ENCODE measurements around the gene LIPG.
"Not testable (repeated sequence)": the region's sequence is repeated elsewhere in the genome, so short reads cannot be mapped to it uniquely, and the experiment has no call there.

The LIPG gene

DNA sequence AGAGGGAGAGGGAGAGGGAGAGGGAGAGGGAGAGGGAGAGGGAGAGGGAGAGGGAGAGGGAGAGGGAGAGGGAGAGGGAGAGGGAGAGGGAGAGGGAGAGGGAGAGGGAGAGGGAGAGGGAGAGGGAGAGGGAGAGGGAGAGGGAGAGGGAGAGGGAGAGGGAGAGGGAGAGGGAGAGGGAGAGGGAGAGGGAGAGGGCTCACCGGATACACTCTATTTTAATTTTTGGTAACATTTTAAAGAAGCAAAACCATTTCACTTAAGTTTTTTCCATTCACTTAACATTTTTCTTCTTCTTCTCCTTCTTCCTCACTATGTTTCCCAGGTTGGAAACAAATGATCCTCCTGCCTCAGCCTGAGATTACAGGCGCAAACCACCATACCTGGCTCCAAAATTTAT lies 17.2 kb downstream of the LIPG start:
- not testable (repeated sequence) for DNase-seq

DNA sequence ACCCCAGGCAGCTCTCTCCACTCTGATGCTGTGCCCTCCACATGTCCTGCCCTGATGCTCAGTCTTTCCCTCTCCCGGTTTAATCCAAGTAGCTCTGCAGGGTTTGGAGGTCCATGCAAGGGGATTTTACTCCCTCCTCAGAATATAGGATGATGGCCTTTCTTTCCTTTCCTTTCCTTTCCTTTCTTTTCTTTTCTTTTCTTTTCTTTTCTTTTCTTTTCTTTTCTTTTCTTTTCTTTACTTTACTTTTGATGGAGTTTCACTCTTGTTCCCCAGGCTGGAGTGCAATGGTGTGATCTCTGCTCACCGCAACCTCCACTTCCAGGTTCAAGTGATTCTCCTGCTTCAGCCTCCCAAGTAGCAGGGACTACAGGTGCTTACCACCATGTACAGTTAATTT lies 17.7 kb downstream of the LIPG start:
- not testable (repeated sequence) for DNase-seq

DNA sequence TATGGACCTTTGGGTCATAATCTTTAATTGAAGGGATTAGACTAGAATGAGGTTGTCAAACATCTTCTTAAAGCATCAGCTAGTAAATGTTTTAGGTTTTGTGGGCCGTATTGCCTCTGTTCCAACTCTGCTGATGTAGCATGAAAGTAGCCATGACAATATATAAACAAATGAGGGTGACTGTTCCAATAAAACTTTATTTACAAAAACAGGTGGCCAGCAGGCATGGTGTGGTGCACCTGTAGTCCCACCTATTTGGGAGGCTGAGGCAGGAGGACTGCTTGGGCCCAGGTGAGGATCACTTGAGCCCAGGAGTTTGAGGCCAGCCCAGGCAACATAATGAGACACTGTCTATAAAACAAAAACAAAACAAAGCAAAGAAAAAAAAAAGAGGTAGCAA lies 18.4 kb downstream of the LIPG start:
- no peak for DNase-seq

DNA sequence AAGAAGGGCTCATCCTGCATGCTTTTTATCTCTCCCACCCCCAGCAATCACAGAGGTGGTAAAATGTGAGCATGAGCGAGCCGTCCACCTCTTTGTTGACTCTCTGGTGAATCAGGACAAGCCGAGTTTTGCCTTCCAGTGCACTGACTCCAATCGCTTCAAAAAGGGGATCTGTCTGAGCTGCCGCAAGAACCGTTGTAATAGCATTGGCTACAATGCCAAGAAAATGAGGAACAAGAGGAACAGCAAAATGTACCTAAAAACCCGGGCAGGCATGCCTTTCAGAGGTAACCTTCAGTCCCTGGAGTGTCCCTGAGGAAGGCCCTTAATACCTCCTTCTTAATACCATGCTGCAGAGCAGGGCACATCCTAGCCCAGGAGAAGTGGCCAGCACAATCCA lies 19.5 kb downstream of the LIPG start:
- DNase-seq, result no peak

DNA sequence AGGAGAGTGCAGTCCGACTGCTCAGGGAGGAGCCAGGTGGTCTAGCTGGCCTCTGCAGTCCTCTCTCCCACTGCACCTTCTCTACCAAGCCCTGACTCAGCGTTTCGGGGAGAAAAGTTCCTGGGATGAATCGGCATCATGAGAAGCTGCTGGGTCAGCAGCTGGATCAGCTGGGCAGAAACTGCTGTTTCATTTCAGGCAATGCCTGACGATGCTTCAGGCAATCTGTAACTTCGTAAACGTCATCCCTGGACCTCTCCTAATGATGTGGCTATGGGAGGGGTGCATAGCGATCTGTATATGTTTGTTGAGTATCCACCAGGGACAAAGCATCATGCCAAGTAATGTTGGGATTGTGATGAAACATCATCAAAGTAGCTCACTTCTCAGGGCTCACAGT lies 20.7 kb downstream of the LIPG start:
- no peak for DNase-seq

DNA sequence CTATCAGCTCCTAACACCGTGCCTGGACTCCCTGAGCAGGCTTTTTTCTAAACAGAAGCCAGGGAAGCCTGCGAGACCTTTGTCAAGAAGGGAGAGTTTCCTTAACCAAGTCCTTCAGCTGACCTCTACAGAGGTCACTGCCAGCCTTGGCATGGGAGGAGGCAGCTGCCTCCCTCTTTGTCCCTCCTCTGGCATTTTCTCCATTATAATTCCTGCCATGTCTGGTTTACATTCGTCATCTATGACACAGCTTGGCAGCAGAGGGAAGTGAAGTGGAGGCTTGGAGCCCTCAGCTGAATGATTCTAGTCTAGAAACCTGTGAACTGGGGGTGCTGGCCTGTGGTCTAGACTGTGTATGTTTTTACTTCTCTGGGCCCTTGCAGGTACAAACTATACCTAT lies 22.5 kb downstream of the LIPG start:
- DNase-seq, result no peak

DNA sequence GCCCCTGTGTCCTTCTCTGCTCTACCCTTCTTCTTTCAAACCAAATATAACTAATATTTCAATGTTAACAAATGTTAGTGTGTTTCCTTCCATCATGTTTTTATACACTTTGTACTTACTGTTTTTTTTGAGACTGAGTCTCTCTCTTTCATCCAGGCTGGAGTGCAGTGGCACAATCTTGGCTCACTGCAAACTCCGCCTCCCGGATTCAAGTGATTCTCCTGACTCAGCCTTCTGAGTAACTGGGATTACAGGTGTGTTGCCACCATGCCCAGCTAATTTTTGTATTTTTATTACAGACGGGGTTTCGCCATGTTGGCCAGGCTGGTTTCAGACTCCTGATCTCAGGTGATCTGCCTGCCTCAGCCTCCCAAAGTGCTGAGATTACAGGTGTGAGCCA lies 23.1 kb downstream of the LIPG start:
- DNase-seq, result not testable (repeated sequence)

DNA sequence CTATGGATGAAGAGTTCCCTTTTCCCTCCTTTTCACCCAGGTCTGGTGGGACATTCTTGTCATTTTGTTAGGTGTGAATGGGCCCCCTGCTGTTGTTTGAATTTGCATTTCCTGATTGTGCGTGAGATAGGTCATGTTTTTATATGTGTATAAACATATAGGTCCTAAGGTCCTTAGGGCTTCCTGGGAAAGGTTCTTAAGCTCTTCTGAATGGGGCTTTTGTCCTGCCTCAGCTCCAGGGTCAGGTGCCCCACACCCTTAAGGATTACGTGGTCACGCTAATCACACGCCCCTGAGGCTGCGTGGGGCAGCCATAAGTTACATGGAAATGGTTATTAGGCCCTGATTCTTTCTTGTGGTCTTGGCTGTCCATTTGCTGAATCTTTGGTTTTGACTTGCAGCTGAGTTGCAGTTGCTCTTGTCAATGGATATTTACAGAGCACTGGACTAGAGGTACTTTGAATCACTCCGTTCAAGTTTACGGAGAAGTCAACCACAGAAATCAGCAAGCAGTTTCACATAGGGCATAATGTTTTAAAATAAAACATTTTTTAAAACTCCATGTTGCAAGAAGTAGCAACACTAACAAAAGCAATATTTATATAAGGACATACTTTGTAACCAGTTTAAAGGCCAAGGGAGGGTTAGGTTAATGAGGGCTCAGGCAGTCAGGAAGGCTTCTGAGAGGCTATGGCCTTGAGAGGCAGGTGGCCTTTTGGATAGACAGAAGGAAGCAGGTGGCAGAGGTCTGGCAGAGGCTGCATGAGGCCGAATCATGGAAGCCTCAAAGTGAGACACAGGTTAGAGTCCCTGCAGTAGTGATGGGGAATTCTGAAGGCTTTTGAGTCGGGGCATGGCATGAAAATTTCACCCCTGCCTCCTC lies 24.2 kb downstream of the LIPG start:
- DNase-seq, result no peak

DNA sequence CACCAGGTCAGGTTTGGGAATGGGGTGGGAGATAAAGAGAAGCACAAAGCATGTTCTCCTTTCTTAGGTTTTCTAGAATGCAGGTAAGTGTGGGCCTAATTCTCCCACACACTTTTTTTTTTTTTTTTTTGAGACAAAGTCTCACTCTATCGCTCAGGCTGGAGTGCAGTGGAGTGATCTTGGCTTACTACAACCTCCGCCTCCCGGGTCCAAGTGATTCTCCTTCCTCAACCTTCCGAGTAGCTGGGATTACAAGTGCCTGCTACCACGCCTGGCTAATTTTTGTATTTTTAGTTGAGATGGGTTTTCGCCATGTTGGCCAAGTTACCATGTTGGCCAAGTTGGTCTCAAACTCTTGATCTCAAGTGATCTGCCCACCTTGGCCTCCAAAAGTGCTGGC lies 26.3 kb downstream of the LIPG start:
- no peak for DNase-seq

DNA sequence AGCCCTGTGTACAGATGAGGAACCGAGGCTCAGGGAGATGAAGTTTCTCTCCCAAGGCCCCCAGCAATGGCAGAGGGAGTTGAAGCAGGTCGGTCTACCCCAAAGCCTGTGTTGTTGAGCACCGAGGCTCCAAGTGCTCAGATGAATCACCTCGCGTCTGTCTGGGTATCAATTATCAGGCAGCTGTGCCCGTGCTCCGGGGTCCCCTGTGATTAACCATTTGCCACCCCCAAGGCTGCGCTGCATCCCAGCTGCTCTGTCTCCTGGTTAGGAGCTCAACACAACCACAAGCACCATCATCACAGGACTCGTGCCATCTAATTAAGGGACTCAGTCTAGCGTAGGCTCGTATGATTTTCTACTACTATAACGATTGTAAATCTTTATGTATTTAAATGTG lies 27.1 kb downstream of the LIPG start:
- no peak for DNase-seq

DNA sequence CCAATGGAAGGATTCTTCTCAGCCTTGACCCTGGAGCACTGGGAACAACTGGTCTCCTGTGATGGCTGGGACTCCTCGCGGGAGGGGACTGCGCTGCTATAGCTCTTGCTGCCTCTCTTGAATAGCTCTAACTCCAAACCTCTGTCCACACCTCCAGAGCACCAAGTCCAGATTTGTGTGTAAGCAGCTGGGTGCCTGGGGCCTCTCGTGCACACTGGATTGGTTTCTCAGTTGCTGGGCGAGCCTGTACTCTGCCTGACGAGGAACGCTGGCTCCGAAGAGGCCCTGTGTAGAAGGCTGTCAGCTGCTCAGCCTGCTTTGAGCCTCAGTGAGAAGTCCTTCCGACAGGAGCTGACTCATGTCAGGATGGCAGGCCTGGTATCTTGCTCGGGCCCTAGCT lies 28.8 kb downstream of the LIPG start:
- no peak for DNase-seq

DNA sequence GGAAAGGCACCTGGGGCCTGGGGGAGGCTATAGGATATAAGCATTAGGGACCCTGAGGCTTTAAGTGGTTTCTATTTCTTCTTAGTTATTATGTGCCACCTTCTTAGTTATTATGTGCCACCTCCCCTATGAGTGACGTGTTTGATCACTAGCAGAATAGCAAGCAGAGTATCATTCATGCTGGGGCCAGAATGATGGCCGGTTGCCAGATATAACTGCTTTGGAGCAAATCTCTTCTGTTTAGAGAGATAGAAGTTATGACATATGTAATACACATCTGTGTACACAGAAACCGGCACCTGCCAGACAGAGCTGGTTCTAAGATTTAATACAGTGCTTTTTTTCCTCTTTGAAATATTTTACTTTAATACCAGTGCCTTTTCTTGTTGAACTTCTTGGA lies 29.4 kb downstream of the LIPG start:
- DNase-seq, result no peak

DNA sequence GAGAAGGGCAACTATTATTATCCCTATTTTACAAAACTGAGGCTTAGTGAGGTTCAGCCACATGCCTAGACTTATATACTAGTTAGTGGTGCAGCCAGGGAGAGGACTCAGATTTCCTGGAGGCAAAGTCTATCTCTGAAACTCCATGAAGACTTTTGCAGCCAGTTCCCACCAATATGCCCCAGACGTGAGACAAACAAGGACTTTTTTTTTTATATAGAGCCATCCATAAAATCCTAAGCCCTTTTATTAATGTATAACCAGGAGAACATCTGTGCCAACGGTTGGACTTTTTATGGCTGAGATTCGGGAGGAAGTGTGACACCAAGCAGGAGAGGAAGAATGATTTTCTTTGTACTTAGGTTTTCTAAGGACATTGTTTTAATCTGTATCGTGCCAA lies 29.9 kb downstream of the LIPG start:
- DNase-seq, result no peak

DNA sequence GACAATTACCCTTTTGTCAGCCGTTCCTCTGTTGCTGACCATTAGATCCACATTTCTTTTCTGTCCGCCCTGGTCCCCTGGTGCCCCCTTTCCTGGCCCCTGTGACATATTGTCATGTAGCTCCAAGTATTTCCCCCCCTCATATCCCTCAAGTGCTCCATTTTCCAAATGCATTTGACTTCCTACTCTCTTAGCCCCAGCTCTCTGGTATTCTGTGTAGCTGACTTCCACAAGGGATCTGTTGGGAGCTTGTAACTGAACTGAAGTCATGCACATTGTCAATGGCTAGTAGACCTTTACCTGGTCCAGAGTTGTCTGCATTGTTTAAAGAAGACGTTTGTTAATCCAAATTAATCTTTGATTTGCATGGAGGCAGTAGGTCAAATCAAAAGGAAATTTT lies 34.8 kb downstream of the LIPG start:
- DNase-seq, result no peak

DNA sequence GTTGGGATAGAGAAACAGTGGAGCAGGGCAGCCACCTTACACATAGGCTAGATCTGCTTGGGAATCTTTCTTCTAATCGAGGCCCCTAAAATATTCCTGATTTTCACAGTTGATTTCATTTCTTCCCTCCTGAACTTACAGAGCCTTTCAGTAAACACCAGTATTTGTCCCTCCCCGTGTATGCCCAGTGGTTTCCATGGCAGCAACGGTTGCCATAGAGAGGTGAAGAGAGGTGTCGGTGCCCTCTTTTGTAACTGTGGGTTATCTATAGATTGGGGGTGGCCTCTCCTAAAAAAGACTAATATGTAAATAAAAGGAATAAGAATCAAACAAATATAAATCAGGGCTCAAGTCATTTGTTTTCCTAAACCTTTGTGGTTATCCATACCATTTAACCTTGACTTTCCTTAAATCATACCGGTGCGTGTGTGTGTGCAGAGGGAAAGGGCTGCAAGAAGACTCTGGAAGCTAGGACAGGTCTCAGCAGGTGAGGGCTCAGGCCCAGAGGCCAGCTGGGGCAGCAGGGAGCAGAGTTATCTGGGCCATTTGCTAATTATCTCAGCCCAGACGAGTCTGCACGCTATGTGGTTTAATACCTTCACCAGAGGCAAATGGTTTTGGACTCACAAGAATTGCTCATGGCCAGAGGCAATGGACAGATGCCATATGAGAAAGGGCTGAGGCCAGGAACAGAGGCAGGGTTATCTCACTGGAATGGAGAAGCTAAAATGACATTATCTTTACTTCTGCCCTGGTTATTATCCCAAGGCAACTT lies 35.5 kb downstream of the LIPG start:
- no peak for DNase-seq

DNA sequence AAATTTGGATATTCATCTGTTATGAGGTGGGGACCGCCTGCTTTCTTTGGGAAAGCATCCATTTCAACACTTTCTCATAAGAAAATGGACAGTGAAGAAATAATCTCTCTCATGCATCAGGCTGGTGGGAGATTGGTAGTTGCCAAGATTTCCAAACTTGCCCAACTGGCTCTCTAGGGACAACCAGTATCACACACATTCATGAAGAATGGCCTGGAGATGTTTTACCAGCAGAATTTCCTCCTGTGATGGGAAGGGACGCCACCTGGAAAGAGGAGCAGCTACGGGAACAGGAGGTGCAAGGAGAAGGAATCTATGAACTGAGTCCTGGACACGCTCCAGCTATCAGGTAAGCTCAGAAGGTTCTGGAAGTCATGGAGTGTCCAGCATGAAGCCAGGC lies 39.4 kb downstream of the LIPG start:
- DNase-seq, result no peak

DNA sequence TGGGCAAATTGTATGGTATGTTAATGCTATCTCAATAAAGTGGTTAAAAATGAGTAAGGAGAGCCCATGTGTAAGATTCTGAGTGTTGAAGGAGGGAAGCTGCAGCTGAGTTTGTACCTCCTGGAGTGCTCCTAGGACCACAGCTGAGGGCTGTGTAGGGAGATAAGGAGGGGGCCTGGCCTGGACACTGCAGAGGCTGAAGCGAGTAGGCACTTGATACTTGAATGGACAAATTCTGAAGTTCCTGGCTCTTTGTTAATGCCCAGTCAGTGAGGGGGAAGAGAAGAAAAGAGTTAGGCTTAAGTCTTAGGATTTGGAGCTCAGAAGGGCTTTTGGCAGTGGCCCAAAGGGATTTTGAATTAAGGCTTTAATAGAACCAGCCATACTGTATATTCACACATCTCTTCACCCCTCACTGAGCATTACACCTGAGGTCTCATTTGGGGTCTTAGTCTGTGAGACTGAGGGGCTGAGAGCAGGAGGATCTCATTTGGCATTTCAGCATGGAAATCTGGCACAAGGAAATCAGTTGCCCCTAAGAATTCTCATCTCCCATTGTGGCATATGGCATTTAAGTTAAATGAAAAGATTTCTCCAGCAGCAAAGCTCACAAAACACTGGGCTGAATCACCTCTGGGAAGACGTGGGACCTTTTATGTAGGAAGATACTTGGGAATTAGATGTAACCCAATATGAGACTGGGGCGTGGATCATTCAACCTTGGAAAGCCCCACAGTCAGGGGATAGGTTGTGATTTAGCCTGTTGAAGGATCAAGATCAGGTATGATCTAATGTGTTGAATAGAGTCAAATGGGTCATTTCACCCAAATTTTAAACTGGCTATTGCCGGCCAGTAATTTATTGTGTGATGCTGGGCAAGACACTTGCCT lies 46.8 kb downstream of the LIPG start:
- DNase-seq, result no peak

DNA sequence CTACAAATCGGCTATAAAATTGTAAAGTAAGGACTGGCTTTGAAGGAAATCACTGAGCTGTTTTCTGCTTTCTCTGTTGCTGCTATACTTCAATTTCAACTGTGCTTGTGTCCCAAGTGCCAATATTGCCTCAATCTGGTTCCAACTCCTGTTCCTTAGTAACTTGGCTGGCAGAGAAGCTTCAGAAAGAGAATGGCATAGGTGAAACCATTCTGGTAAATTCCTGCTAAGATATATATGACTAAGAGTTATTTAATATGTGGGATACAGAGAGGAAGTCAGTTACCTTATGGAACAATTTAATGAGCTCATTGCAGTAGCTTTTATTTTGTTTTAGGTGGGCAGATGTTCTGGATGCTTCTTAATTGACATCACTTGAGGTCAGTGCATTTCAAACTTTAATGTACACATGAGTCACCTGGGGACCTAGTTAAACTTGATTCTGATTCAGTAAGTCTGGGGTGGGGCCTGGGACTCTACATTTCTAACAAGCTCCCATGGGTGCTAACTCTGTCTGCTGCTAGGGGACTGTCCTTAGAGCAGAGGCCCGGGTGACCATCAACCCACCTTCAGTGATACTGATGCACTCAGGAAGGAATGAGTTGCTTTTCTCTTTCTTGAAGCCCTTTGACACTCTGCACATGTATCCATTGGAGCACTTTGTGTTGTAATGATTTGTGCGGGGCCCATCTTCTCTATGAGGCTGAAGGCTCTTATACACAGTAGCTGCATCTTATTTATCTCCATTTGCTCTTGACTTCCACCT lies 47.6 kb downstream of the LIPG start:
- DNase-seq, result no peak

DNA sequence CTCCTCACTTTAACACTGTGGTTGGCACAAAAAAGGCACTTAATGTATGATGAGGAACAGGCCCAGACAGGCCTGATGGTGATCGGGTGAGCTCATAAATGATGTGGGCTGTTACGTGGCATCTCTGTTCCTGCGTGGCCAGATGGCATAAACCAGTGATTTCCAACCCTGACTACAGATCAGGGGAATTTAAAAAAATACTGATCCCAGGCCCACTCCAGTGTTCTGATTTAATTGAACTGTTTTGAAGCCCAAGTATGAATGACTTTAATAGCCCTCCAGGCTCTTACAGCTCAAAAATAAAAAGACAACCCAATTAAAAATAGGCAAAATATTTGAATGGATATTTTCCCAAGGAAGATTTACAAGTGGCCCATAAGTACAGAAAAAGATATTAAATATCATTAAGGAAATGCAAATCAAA lies 48.2 kb downstream of the LIPG start:
- no peak for DNase-seq

DNA sequence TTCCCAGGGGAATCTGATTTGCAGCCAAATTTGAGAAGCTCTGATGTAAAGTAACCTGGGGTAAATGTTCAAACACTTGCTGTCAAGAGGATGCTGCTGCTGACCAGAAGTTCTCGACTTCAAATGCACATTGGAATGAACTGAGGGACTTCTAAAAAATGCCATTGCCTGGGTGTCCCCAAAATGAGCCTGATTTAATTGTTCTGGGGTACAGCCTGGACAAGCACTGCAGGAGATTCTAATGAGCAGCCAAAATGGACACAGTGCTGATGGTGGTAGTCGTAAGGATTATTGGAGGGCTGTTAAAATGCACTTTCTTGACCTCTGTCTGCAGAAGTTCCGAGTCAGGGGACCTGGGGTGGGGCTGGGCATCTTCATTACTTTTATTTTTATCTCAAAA lies 49.5 kb downstream of the LIPG start:
- DNase-seq, result no peak

DNA sequence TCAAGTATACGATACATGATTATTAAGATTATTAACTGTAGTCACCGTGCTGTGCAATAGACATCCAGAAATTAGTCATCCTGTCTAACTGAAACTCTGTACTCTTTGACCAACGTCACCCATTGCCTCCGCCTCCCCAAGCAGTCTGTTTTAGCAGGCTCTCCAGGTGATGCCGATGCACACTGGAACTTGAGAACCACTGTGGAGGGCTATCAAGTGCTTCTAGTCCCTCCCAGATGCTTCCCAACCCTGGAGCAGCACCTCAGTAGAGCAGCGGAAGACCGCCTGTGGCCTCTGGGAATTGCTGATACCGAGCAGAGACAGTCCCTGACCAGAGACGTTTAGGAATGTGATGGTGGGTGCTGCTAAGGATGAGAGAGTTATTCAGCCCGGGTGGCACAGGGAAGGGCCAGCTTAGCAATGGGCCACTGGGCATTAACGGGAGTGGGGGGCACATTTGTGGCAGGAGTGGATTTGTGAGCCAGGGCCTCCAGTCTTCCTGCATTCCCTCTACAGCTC lies 50.7 kb downstream of the LIPG start:
- no peak for DNase-seq

DNA sequence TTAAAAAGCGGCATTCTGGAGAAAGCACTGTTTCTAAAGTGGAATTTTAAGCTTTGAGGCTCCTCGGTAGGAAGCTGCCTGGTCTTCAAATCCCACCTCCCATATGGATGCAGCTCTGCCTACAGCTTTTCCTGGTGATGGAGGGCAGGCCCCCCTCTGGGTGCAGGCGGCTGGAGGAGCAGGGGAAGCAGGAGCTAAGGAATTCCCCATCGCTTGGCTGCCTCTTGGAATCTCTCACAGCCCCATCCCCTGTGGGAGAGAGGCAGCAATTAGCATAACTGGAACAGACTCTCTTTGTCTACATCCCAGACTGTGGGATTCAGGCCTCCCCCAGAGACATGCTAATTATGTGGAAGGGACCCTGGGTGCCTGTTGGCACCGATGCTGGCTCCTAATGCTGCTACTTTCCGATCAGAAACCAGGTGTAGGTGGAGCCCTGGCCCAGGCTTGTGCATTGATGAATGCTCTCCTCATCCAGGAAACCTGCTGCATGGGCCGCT lies 51.3 kb downstream of the LIPG start:
- DNase-seq, result no peak

All from stimulated activated naive CD4-positive, alpha-beta T cell (primary cell).